ENCODE results near the gene KCNT1. TPM values are rescaled to one million over a fixed set of nuclear protein-coding genes. Genes with fewer than 3 reads are reported as not detected.

Gene KCNT1
- total RNA-seq, 1 donor from 2014 or later = not detected

DNA sequence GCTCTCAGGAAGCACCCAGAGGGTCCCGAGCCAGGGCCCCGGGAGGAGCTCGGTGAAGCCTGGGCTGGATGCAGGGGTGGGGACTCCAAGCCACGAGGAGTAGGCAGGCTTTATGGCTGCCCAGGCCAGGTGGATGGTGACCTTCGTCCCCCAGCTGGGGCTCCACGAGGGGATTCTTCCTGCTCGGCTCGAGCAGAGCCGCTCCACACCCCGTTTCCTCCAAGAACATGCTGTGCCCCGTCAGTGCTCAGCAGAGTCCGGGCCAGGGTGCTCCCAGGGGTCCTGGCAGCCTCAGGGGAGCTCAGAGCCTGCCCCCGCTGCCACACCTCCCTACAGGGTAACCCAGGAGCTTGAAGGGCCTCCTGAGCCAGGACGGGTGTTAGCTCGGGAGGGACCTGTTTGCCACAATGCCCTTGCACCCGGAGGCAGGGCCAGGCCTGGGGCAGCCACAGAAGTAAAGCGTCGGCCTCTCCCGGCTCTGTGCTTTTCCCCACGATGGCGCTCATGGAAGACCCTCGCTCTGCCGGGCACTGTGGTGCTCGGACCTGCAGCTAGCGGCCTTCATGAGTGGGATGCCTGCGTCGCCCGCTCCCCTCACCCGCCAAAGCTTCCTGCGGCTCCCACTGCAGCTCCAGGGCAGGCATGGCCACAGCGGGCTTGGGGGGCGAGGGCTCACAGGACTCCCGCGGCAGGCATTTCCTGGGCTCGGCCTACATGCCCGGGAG lies 86.8 kb downstream of the KCNT1 start:
- Histone ChIP-seq H3K79me2 (ENCODE audit: insufficient read depth, low read length) (no peaks in the 10 kb centered on the region), H3K9ac (ENCODE audit: low read length) (no peak overlapping the region), H3K36me3 (ENCODE audit: insufficient read depth, low read length) (no peaks in the 10 kb centered on the region), H3K27ac (ENCODE audit: low read depth, low read length) (no peak overlapping the region), H3K4me1 (ENCODE audit: insufficient read depth, low read length) (no peaks in the 10 kb centered on the region), H3K27me3 (ENCODE audit: insufficient read depth, low read length) (no peaks in the 10 kb centered on the region), H2AFZ (ENCODE audit: low read depth, low read length) (no peak overlapping the region), H3K4me3 (ENCODE audit: insufficient read depth, low read depth, low read length) (no peak overlapping the region), H3K4me2 (ENCODE audit: low read length) (no peak overlapping the region), H4K20me1 (ENCODE audit: insufficient read depth, low read length) (no peaks in the 10 kb centered on the region), H3K9me3 (ENCODE audit: insufficient read depth, low read depth, low read length) (no peaks in the 10 kb centered on the region)
- Mint-ChIP-seq H3K9me3 (ENCODE audit: unreplicated experiment) (no peaks in the 10 kb centered on the region), H3K27ac (ENCODE audit: unreplicated experiment) (no peak overlapping the region), H3K4me3 (ENCODE audit: unreplicated experiment) (no peak overlapping the region), H3K27me3 (ENCODE audit: low read depth, unreplicated experiment) (peaks cover 10% of the 10 kb centered on the region), H3K36me3 (ENCODE audit: low read depth, unreplicated experiment) (no peaks in the 10 kb centered on the region), H3K4me1 (ENCODE audit: low read depth, unreplicated experiment) (no peaks in the 10 kb centered on the region)
- DNase-seq (ENCODE audit: low read depth) (no peak), FAIRE-seq (no peak)
- no peak for TF ChIP-seq EZH2 (IDR thresholded peaks at IDR 0.05; ENCODE audit: insufficient read depth, low read length)

- H3K4me2 ChIP-seq (ENCODE audit: low read length) = no peak overlapping the region
- Mint-ChIP-seq H3K36me3 (ENCODE audit: low read depth, unreplicated experiment) (no peaks in the 10 kb centered on the region), H3K27me3 (ENCODE audit: low read depth, unreplicated experiment) (peaks cover 15% of the 10 kb centered on the region), H3K4me3 (ENCODE audit: unreplicated experiment) (no peak overlapping the region), H3K27ac (ENCODE audit: unreplicated experiment) (no peak overlapping the region), H3K9me3 (ENCODE audit: unreplicated experiment) (no peaks in the 10 kb centered on the region), H3K4me1 (ENCODE audit: low read depth, unreplicated experiment) (no peaks in the 10 kb centered on the region)
- FAIRE-seq (no peak), DNase-seq (ENCODE audit: low read depth) (no peak)
- no peaks in the 10 kb centered on the region for H3K27me3 ChIP-seq (ENCODE audit: insufficient read depth, low read length)
- H3K27ac ChIP-seq (ENCODE audit: low read depth, low read length) = no peak overlapping the region
- H2AFZ ChIP-seq (ENCODE audit: low read depth, low read length) = no peak overlapping the region
- H3K9me3 ChIP-seq (ENCODE audit: insufficient read depth, low read depth, low read length) = no peaks in the 10 kb centered on the region
- H3K36me3 ChIP-seq (ENCODE audit: insufficient read depth, low read length) = no peaks in the 10 kb centered on the region
- TF ChIP-seq, protein P1, sequence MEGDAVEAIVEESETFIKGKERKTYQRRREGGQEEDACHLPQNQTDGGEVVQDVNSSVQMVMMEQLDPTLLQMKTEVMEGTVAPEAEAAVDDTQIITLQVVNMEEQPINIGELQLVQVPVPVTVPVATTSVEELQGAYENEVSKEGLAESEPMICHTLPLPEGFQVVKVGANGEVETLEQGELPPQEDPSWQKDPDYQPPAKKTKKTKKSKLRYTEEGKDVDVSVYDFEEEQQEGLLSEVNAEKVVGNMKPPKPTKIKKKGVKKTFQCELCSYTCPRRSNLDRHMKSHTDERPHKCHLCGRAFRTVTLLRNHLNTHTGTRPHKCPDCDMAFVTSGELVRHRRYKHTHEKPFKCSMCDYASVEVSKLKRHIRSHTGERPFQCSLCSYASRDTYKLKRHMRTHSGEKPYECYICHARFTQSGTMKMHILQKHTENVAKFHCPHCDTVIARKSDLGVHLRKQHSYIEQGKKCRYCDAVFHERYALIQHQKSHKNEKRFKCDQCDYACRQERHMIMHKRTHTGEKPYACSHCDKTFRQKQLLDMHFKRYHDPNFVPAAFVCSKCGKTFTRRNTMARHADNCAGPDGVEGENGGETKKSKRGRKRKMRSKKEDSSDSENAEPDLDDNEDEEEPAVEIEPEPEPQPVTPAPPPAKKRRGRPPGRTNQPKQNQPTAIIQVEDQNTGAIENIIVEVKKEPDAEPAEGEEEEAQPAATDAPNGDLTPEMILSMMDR (IDR thresholded peaks at IDR 0.05; ENCODE audit: insufficient read depth, low read depth, low read length) = no peak
- no peak for TF ChIP-seq EZH2 (IDR thresholded peaks at IDR 0.05; ENCODE audit: insufficient read depth, low read length)
- no peak overlapping the region for H3K9ac ChIP-seq (ENCODE audit: low read length)
- no peak overlapping the region for H3K4me3 ChIP-seq (ENCODE audit: insufficient read depth, low read depth, low read length)
- no peaks in the 10 kb centered on the region for H3K4me1 ChIP-seq (ENCODE audit: insufficient read depth, low read length)
- H3K79me2 ChIP-seq (ENCODE audit: insufficient read depth, low read length) = no peaks in the 10 kb centered on the region
- H4K20me1 ChIP-seq (ENCODE audit: insufficient read depth, low read length) = no peaks in the 10 kb centered on the region
Observed at GRCh38 chr9:135789838-135790291, 87.9 kb downstream of the KCNT1 start.

DNA sequence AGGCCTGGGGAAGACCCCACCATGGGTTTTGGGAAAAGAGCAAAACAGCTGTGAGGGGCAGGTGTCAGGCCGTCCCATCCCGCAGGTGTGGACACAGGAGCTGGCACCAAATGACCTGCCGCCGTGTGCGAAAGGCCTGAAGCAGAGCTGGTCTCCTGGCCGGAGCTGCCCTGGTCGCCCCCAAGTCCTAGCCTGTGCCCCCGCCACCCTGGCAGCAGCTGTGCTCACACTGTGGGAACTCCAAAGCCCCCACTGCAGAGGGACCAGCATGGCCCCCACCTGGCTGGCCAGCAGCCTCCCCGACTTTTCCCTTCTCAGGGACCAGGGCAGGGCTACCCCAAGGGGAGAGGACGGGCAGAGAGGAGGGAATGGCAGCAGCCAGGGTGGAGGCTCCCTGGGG lies 88.4 kb downstream of the KCNT1 start:
- no peaks in the 10 kb centered on the region for H3K9me3 ChIP-seq (ENCODE audit: insufficient read depth, low read depth, low read length)
- Mint-ChIP-seq H3K36me3 (ENCODE audit: low read depth, unreplicated experiment) (no peaks in the 10 kb centered on the region), H3K4me3 (ENCODE audit: unreplicated experiment) (no peak overlapping the region), H3K4me1 (ENCODE audit: low read depth, unreplicated experiment) (no peaks in the 10 kb centered on the region), H3K27me3 (ENCODE audit: low read depth, unreplicated experiment) (peaks cover 17% of the 10 kb centered on the region), H3K27ac (ENCODE audit: unreplicated experiment) (no peak overlapping the region), H3K9me3 (ENCODE audit: unreplicated experiment) (no peaks in the 10 kb centered on the region)
- no peak overlapping the region for H3K4me3 ChIP-seq (ENCODE audit: insufficient read depth, low read depth, low read length)
- H2AFZ ChIP-seq (ENCODE audit: low read depth, low read length) = no peak overlapping the region
- no peak for DNase-seq (ENCODE audit: low read depth)
- no peak overlapping the region for H3K27ac ChIP-seq (ENCODE audit: low read depth, low read length)
- no peaks in the 10 kb centered on the region for H3K27me3 ChIP-seq (ENCODE audit: insufficient read depth, low read length)
- no peak for FAIRE-seq
- no peaks in the 10 kb centered on the region for H4K20me1 ChIP-seq (ENCODE audit: insufficient read depth, low read length)
- H3K4me2 ChIP-seq (ENCODE audit: low read length) = no peak overlapping the region
- TF ChIP-seq, protein P1 (IDR thresholded peaks at IDR 0.05; ENCODE audit: insufficient read depth, low read depth, low read length) = no peak
- no peak for TF ChIP-seq EZH2 (IDR thresholded peaks at IDR 0.05; ENCODE audit: insufficient read depth, low read length)
- H3K79me2 ChIP-seq (ENCODE audit: insufficient read depth, low read length) = no peaks in the 10 kb centered on the region
- H3K4me1 ChIP-seq (ENCODE audit: insufficient read depth, low read length) = no peaks in the 10 kb centered on the region
- no peaks in the 10 kb centered on the region for H3K36me3 ChIP-seq (ENCODE audit: insufficient read depth, low read length)
- H3K9ac ChIP-seq (ENCODE audit: low read length) = no peak overlapping the region
